Inflammatory macrophage treated with lipopolysaccharide for 4 hours (primary cell): Measurements from ENCODE around the gene CA5A.
A peak's percentile ranks its signal among the peaks of the same experiment; 100 is the strongest.
"Not testable (repeated sequence)": the region's sequence is repeated elsewhere in the genome, so short reads cannot be mapped to it uniquely, and the experiment has no call there.

ENCODE experiments used
- DNase-seq: peaks from one replicate; pipeline ENCODE4 v3.0.0-alpha.2; 2020

The CA5A gene

DNA sequence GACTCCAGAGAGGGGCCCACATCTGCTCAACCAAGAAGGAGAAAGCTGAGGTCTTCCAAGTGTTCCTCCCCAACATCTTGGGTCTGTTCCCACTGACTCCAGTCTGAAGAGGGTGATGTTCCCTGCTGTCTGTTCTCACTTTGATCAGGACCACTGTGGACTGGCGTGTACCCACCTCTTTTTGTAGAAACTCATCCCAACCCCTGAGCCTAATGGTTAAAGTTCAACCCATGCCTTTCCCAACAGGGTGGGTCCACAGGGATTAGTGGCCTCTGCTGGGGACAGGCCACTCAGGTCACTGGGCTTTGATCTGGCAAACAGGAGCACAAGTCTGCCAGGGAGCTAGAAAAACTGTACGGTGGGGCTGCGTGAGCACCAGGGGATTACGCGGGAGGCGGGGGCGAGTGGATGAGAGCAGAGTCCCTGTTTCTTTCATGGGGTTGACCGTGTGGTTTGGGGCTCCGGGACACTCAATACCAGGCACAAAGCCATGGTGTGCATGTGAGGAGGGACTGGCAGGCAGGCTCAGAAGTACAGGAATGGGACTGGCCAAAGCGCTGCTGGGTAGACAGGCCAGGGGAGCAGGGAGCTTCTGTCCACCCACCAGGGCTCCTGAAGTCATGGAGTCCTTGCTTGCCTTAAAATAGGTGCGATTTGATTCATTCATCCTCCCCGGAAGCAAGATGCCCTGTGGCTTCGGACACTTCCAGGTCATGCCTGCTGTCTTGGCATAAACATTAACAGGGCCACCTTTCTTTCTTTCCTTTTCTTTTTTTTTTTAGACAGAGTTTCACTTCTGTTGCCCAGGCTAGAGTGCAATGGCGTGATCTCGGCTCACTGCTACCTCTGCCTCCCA lies at the start of gene CA5A:
CA5A (minus strand) TSS at position 155 of the 856 bp plus-strand sequence; CDS start at position 76, 79 bp downstream.
- DNase-seq, result no peak

DNA sequence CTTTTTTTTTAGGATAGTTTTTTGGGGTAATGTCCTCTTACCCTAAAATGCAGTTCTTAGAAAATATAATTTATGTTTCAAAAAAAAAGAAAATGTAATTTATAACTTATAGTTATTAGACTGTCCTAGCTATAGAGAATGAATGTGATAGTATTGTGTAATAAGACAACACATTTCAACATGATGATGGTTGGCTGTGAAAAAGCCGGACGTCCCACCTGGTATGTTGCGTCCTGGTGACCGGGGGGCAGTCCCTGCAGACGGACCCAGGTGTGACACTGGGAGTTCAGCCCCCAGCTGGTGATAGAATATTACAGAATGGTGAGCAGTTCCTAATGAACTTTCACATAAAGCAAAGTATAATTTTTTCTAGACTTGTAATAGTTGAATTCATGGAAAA lies 49.2 kb upstream of the CA5A start:
- DNase-seq, result not testable (repeated sequence)

- DNase-seq, result no peak
Observed at GRCh38 chr16:87984632-87985267, 48.4 kb upstream of the CA5A start.

DNA sequence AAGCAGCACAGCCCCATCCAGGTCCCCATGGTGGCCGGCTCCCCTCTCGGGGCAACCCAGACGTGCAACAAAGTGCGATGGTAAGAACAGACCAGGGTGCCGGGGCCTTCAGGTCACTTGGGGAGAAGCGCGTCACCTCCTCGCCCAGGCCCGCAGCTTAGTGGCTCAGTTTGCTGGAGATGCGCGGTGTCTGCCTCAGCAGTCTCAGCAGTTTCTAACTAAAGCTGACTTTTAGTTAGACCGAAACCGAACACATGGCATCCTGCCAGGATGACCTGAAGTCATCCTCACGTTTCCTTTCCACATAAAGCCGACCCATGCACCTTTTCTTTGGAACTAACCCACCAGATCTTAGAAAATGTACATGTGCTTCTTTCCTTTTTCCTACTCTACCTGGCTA lies 47.9 kb upstream of the CA5A start:
- DNase-seq, result not testable (repeated sequence)

DNA sequence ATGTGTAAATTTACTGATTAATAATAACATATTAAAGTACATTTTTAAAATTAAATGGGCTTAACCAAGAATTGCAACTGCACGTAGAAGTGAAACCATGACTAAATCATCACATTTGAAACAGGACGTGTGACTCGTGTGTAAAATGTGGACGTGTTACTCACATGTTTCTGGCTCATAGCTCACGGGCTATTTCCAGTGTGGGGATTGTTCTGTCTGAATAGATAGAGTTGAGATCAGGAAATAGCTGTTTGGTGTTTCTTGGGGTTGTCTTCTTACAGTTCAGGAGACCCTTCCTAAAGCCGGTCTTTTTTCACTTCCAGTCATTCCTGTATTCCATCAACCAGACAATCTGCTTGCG lies 47.4 kb upstream of the CA5A start:
- DNase-seq, result peak; percentile 75

DNA sequence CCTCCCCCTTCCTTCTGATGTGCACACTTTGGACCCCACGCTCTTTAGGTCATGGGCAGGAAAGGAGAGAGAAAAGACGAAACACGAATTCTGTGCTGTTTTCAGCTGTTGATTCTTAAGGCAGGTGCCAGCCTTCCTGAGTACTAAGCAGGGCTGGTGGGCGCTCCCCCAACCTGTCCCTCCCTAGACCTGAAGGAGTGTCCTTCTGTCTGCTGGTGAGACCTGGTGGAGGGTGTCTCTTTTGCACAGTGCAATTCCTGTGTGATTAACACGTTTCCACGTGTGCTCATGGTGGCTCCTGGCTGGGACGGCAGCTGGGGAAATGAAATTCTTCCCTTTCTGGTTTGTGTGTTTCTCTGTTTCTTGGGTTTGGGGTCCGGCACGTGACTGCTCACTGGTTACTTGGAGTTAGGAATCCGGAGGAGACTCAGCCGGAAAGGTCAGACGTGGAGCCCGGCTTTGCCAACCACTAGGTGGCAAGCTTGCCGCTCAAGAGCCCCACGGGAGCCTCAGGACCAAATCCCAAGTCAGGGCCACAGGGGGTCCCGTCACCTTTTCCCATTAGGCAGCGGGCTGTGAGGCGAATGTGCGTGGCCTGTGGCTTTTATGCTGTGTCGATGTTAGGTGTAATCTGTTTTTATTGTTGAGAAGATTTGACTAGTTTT lies 46.9 kb upstream of the CA5A start:
- DNase-seq, result not testable (repeated sequence)

DNA sequence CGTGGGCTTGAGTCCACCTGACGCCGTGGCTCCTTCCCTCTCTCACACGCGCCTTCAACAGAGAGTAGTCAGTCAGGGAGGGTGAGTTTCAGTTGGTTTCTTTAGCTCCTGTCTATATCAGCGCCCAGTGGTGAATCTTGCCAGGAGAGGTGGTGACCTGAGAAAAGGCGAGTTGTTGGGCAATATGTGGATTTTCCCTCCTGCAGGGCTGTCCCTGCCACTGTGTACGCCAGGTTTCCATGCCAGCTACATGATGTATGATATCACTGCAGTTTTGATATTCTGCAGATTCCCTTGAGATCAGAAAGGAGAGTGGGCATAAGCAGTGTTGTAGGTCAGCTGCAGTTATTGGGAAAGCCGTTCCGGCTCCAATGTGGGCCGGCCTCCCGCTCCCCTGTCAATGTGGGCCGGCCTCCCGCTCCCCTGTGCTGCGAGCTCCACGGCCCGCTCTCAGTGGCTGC lies 46.3 kb upstream of the CA5A start:
- DNase-seq, result no peak

DNA sequence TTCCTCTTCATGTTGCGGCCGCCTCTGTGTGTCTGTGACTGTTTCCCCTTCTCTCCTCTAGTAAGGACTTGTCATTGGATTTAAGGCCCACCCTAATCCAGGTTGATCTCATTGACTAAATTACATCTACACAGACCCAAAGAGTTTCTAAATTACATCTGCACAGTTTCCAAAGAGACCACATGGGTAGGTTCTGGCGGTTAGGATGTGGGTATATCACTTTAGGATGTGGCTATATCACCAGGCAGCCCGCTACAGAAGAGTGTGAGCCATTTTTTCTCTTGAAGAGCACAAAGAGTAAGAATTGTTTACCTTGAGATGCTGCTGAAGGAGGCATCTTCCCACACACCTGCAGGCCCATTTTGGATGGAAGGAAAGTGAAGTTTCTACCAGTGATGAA lies 45.0 kb upstream of the CA5A start:
- DNase-seq, result not testable (repeated sequence)

DNA sequence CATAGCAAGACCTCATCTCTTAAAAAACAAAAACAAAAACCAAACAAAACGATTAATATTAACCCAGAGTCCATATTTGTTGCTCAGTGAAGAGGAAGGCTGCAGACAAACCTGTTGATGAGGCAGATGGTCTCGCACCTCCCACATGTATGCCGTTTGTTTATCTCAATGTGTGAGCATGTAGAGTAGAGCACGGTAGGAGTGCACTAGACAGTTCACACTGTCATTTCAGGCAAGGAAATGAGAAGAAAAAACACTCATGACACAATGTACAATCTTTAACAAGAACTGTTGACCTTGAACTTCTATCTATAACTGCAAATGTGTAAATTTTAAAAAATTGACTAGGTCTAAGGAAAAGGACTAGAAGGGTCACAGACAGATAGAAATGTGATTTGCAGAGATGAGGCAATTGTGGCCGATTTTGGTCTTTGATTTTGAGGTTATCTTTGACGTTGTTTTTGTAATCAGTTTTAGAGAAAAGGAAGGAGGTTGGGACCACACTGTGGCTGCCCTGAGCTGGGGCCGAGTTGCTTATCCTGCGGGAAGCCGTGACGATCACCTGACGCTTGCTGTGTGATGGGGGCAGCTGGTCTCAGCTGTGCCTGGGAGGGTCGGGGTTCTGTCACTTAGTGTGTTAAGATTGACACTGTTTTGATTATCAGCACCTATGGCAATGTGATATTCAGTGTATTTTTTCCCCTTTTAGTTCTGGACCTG lies 43.7 kb upstream of the CA5A start:
- DNase-seq, result not testable (repeated sequence)

GRCh38 chr16:87979352-87979751 lies 43.0 kb upstream of the CA5A start:
- no peak for DNase-seq

- no peak for DNase-seq
Observed at GRCh38 chr16:87978127-87978526, 41.8 kb upstream of the CA5A start.

DNA sequence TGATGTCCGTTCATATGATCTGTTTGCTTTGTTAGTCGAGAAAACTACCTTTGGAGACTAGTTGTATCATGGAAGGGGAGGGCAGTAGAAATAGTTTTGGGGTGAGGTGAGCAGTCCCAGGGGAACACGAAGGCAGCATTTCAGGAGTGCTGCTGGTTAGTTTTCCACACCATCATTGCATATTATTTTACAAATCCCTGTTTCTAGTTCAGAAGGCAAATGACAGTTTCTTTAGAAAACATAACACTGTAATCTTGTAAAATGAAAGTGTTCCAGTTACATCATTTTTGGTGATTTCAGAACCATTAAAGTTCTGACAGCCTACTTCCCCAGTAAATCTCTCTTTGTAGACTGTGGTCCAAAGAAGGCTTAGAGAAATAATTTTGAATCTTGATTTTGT lies 40.3 kb upstream of the CA5A start:
- DNase-seq, result peak; percentile 73

- DNase-seq, result peak; percentile 60
Observed at GRCh38 chr16:87974178-87974577, 37.8 kb upstream of the CA5A start.

GRCh38 chr16:87973717-87974116 lies 37.4 kb upstream of the CA5A start:
- no peak for DNase-seq

- no peak for DNase-seq
Observed at GRCh38 chr16:87971933-87972332, 35.6 kb upstream of the CA5A start.

GRCh38 chr16:87970186-87970585 lies 33.9 kb upstream of the CA5A start:
- no peak for DNase-seq

GRCh38 chr16:87968541-87968940 lies 32.2 kb upstream of the CA5A start:
- DNase-seq, result no peak

GRCh38 chr16:87966685-87967185 lies 30.4 kb upstream of the CA5A start:
- no peak for DNase-seq

DNA sequence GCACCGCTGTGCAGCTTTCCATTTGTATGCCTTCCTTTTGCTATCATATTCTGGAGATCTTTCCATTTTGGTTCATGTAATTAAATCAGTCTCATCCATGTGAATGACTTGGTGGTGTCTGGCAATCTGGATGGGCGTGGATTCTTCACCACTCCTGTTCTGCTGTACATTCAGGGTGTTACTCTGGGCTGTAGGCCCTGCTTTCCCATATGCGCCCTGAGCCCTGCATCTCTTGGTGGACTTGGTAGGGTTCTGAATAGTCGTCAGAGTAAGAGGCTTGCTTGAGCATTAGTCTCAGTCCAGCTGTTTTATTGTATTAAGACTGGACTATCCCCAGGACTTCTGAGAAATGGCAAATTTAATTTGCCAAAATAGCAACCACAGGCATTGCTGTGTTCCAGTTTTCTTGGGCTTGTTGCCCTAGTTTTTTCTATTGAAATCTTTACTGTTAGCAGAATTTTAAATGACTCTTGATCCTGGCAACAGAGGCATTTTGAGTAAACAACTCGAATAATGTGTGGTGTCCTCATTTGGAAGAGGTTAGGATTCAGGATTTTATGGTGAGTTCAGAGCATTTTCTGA lies 29.8 kb upstream of the CA5A start:
- no peak for DNase-seq

DNA sequence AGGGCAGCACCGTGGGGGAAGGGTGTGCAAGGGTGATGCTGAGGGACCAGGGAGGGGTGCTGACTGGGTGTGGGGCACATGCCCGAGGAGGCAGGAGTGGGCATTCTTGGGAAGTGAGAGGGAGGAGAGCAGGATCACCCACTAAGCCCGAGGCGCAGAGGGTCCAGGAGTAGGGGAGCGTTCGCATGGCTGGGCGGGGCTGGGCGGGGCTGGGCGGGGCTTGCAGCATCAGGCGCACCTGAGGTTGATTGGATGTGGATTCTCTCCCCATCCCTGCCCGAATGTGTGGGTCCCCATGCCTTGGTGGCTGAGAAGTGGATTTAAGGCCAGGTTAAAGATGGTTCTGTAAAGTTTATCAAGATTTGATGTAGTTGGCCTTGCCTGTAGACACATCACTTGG lies 29.1 kb upstream of the CA5A start:
- DNase-seq, result no peak

DNA sequence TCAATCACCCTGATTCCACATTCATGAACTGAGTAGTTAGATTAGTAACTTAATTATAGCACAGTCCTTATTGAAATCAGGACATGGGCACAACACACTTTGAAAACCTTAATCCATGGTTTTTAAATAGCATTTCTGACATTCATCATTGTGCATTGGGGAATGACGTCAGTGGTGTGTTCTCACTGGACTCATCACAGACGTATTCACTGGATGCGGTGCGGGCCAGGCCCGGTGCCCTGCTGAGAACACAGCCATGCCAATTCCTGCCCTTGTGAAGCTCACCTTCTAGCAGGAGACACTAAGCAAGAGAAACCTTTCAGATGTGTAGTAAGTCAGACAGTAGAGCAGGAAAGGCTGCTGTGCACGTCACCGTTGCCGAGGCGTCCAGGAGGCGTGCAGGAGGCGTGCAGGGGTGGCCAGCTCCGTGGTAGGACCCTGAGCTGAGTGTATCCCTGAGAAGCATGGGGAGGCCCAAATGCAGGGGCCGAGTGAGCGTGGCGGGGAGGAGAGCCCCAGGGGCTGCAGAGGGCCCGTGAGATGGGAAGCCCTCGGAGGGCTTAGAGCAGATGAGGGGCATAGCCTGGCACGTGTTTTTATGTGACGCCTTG lies 27.8 kb upstream of the CA5A start:
- DNase-seq, result no peak

DNA sequence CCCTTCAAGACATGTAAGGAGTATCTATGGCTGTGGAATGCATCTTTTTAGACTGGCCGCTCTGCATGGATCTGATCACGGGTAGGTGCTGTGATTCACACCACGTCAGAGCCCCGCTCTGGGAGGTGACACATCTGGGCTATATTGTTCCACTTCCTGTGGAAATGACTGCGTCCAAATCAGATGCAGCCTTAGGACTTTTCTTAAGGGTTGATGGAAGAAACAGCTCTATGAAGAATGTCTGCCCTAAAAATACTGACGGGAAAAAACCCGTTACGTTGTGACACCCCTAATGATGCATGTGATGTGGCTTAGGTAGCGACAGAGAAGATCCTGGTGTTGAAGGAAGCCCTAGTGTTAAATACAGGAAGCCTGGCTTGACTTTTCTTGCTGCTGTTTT lies 27.1 kb upstream of the CA5A start:
- DNase-seq, result peak; percentile 78
